HG03378 (cell line): ENCODE measurements around the gene SEC22A.

Experiments
- ATAC-seq: cut with Tn5 transposase; IDR thresholded peaks from one replicate; pipeline ENCODE4 v1.9.1; 2021; ENCODE audit warnings: mild to moderate bottlenecking, moderate library complexity; ENCODE audit not compliant: unreplicated experiment

SEC22A gene

DNA sequence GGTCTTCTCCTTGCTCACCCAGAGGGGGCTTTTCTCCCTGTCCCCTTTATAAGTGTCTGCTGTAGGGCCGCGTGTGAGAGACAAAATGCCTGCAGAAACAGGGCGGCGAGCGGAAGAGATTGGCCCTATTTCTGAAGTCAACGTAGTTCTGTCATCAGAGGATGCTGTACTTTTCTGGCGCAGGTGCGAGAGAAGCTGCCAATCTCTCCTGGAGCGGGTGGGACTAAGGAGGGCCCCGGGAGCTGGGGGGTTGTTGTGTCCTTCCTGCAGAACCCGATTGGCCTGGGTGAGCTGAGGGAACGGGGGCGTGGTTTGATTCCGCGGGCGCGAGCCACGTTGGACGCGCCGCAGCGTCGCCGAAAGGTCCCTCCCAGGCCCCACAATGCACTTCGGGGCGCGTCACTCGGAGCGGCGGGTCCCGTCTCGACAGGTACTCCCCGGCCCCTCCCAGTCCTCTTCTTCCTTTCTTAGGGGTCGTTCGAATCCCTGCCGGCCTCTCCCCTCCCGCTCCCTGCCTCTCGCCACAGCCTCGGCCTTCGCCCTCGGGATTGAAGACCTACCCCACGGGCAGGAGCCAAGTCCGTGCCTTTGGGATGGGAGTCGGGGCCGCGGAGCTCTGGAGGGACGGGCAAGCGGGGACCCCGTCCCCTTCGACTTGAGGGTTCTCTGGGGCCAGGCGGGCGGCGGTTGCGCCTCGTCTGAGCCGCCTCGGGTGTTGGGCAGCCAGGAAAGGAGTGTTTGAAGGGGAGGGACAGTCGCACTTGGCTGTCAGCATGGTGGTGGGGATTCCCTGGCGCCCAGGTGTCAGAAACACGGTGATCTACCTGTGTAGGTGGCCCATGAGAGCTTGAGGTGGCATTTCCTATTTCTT is at the start of gene SEC22A:
TSS of gene SEC22A (plus strand) at position 387 of the 871 bp plus-strand sequence. CDS start 7,275 bp downstream, outside the sequence.
- peak; percentile 92 for ATAC-seq

- no peak for ATAC-seq
Observed at GRCh38 chr3:123152687-123153086, 49.1 kb upstream of the SEC22A start.

DNA sequence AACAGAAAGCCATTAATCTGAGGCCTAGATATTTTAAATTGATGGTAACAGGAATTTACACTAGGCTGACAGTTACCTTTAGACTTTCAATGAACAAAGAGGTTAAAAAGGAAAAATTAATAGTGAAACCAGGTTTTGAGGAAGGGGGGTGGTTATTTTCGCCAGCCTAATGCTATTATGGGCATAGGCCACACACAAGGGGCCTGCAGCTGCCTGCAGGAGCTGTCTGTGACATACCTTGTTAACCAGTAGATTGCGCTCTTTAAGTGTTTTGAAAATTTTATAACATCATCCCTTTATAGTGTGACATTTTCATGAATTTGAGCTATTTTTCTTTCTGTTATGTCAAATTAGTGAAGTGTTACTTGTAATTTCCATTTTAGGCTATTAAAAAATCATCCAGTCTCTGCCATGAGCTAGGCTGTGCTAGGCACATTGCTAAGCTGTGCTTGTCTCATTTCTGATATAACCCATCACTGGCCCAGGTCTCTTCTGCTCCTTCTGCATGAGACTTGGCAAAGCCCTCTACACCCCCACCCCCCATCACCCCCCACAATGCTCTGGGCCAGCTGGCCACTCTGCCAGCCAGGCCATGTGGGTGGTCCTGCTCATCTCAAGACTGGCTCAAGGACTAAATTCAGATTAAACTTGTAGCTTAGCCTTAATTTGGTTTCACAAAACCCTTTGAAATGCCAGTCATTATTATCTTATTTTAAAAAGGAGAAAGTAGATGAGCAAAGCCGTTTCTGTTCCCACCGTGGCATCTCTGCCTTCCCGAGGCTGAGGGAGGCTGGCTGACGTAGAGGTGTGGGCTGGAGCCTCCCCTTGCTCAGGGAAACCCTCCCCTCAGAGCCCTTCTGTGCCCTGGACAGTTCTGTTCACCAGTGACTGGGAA is 48.4 kb upstream of the SEC22A start:
- ATAC-seq, result no peak

- no peak for ATAC-seq
Observed at GRCh38 chr3:123154020-123154985, 47.4 kb upstream of the SEC22A start.

DNA sequence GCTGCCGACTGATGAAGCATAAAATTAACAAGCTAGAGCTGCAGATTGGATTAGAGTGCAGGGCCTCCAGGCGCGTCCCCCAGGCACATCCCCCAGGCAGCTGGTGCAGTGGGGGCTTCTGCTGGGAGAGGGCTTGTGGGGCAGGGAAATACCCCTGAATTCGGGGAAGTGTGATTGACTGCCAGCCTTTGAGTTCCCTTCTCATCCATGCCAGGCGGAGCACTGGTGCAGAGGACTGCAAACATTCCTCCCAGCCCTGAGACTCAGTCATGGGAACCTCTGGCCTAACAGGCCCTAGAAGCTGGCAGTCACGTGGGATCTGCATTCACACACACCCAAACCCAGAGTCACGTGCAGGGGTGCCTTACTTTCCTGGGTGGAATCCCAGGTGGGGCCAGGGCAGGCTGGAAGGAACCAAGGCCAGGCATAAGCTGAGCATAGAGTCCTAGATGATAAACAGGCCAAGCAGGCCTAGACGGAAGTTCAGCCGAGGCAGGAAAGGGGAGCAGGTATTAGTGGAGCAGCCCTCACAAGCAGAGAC is 46.2 kb upstream of the SEC22A start:
- ATAC-seq, result no peak

DNA sequence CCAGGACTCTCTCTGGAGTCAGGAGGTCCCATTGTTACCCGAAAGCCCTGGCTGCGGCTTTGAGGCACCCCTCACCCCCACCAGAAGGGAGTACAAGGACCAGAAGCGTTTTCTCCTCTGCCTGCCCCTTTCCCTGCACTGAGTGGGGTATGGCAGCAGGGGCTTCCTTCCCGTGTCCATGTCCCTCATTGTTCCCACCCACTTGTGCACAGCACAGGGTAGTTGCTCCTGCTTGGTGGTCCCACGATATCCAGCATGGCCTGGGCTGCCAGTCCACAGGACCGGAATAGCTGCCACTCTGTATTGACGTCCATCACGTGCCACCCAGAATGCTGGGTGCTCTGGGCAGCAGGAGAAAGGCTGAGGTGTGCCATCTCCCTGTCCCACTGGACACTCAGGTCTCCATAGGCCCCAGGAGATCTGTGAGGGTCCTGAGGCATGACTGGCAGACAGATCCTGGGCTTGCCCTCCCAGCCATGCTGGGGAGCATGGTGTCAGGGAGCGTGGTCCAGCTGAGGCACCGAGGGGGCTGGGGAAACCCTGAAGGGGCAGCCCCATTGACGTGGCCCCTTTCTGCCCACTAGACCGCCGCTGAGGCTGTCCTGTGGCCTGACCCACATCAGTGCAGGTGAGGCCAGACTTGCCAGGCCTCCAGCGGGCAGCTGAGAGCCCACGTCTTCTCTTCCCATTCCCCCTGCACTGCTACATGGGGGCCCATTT is 45.3 kb upstream of the SEC22A start:
- ATAC-seq, result no peak

DNA sequence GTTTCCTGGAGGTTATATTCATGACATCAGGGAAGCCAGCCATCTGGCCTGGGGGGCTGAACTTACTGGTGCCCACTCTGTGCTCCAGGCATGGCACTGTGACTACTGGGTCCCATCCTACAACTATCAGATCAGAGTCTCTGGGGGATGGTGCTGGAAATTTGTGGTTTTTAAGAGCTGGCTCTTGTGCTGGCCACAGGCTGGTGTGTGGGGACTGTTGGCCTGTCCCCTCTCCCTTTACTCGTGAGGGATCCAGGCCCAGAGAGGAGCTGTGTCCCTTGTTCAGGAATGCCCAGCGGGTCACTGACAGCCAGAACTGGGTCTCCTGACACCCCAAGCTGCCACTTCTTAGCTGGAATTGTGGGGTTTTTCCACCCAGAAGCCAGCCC is 44.5 kb upstream of the SEC22A start:
- ATAC-seq, result no peak

GRCh38 chr3:123157598-123158287 is 44.0 kb upstream of the SEC22A start:
- no peak for ATAC-seq

GRCh38 chr3:123158330-123158729 is 43.4 kb upstream of the SEC22A start:
- no peak for ATAC-seq

- ATAC-seq, result no peak
Observed at GRCh38 chr3:123158899-123159390, 42.8 kb upstream of the SEC22A start.

GRCh38 chr3:123159926-123160635 is 41.7 kb upstream of the SEC22A start:
- ATAC-seq, result no peak

- no peak for ATAC-seq
Observed at GRCh38 chr3:123161167-123161566, 40.6 kb upstream of the SEC22A start.

GRCh38 chr3:123163141-123163540 is 38.6 kb upstream of the SEC22A start:
- no peak for ATAC-seq

- no peak for ATAC-seq
Observed at GRCh38 chr3:123165163-123165562, 36.6 kb upstream of the SEC22A start.

DNA sequence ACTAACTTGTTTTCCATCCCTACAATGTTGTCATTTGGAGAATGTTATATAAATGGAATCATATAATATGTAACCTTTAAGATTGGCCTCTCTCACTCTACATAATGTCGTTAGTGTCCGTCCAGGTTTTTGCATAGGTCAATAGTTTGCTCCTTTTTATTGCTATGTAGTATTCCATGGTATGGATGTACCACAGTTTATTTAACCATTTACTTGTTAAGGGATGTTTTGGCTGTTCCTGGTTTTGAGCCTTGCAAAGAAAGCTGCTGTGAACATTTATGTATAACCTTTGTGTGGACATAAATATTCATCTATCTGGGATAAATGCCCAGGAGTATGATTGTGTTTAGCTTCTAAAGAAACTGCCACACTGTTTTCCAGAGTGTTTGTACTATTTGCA is 34.1 kb upstream of the SEC22A start:
- no peak for ATAC-seq

DNA sequence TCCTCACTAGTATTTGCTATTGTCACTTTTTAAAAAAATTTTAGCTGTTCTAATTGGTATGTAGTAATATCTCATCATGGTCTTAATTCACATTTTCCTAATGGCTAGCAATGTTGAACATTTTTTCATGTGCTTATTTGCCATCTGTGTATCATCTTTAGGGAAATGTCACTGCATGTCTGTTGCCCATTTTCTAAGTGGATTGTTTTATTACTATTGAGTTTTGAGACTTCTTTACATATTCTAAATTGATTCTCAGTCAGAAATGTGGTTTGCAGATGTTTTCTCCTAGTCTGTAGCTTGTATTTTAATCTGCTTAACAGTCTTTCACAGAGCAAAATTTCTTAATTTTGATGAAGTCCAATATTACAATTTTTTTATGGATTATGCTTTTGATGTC is 33.6 kb upstream of the SEC22A start:
- ATAC-seq, result no peak

GRCh38 chr3:123168605-123169004 is 33.1 kb upstream of the SEC22A start:
- ATAC-seq, result no peak

GRCh38 chr3:123169492-123169929 is 32.2 kb upstream of the SEC22A start:
- ATAC-seq, result no peak
